Peyer's patch (tissue), 4 donors: Measurements from ENCODE around the gene PTPMT1. TPM values are rescaled to one million over a fixed set of nuclear protein-coding genes. Genes with fewer than 3 reads are reported as not detected.

Experiments
- DNase-seq, 3 donors: peaks; one replicate each; pipeline ENCODE4 v3.0.0-alpha.2; 2017 to 2019
- H3K27ac ChIP-seq, 4 donors: fragments of 200-600 bp; sonication (generic); one replicate each; pipeline ENCODE4 v1.5.1; 2016 to 2019
- H3K27me3 ChIP-seq, 2 donors: fragments of 200-600 bp; sonication (generic); one replicate each; pipeline ENCODE4 v1.5.1; 2019
- H3K36me3 ChIP-seq, 3 donors: fragments of 200-600 bp; sonication (generic); one replicate each; pipeline ENCODE4 v1.5.1; 2016 to 2019
- H3K4me1 ChIP-seq, 4 donors: fragments of 200-600 bp; sonication (generic); one replicate each; pipeline ENCODE4 v1.5.1; 2016 to 2019
- H3K4me3 ChIP-seq, 4 donors: fragments of 200-600 bp; sonication (generic); 1 replicate in 3 of 4; 2 replicates in 1 of 4; pipeline ENCODE4 v1.5.1; 2016 to 2019; ENCODE audit warnings: mild to moderate bottlenecking in 1 of 4
- H3K9me3 ChIP-seq, 4 donors: fragments of 200-600 bp; sonication (generic); one replicate each; pipeline ENCODE4 v1.5.1; 2016 to 2019; ENCODE audit warnings: mild to moderate bottlenecking in 1 of 4
- POLR2A ChIP-seq, 2 donors: fragments of 450-650 bp; IDR thresholded peaks; one replicate each; pipeline ENCODE4 v1.5.1; 2017; ENCODE audit warnings: antibody characterized with exemption in 2 of 2, mild to moderate bottlenecking in 2 of 2, moderate library complexity in 2 of 2
- small RNA-seq, 2 donors: library from RNA; depleted of rRNA; stranded (forward); fragments of <200 nt; gene quantifications; one replicate each; pipeline ENCODE3, GENCODE V24; 2016
- total RNA-seq, 4 donors: library from RNA; depleted of rRNA; stranded (reverse); fragments of >200 nt; gene quantifications; one replicate each; pipeline ENCODE4 v1.1.0, GENCODE V29; 2016
- TF ChIP-seq, protein P1 (sequence below), 6 experiments: fragments of 450-650 bp in 4 of 6; fragments of 200-600 bp in 2 of 6; sonication (generic) in 1 of 6; IDR thresholded peaks; one replicate each; pipeline ENCODE4 v1.5.1; 2017 to 2019; ENCODE audit warnings: antibody characterized with exemption in 6 of 6, mild to moderate bottlenecking in 3 of 6, moderate library complexity in 1 of 6

Gene PTPMT1
- total RNA-seq, 4 donors from 2014 or later: 43.1 to 80.9 (median 65.8) TPM

GRCh38 chr11:47620836-47621378, 55.5 kb downstream of the PTPMT1 start:
- Histone ChIP-seq H3K9me3 (no peaks in the 10 kb centered on the region), H3K27ac (no peak overlapping the region), H3K4me1 (no peaks in the 10 kb centered on the region), H3K36me3 (peaks cover 0 to 96% (median 0%) of the 10 kb centered on the region in 3 donors), H3K27me3 (no peaks in the 10 kb centered on the region), H3K4me3 (no peak overlapping the region)
- TF ChIP-seq, protein P1, sequence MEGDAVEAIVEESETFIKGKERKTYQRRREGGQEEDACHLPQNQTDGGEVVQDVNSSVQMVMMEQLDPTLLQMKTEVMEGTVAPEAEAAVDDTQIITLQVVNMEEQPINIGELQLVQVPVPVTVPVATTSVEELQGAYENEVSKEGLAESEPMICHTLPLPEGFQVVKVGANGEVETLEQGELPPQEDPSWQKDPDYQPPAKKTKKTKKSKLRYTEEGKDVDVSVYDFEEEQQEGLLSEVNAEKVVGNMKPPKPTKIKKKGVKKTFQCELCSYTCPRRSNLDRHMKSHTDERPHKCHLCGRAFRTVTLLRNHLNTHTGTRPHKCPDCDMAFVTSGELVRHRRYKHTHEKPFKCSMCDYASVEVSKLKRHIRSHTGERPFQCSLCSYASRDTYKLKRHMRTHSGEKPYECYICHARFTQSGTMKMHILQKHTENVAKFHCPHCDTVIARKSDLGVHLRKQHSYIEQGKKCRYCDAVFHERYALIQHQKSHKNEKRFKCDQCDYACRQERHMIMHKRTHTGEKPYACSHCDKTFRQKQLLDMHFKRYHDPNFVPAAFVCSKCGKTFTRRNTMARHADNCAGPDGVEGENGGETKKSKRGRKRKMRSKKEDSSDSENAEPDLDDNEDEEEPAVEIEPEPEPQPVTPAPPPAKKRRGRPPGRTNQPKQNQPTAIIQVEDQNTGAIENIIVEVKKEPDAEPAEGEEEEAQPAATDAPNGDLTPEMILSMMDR (IDR thresholded peaks at IDR 0.05): no peak
- TF ChIP-seq POLR2A (IDR thresholded peaks at IDR 0.05): no peak
- no peak for DNase-seq

Small RNA genes within 50 kb of the gene (small RNA-seq; reads per million reads assigned to genes)
- gene RN7SL652P: 0 reads per million in 2 donors
- 0 reads per million in 2 donors for gene RNU5E-10P

Other genes starting within 250 kb of the PTPMT1 start
- gene MYBPC3, start 212.9 kb upstream of the PTPMT1 start, total RNA-seq: not detected
- gene SPI1, start 187.1 kb upstream of the PTPMT1 start, total RNA-seq: 10 to 100 TPM in 1 of 4 donors, 1 to 10 TPM in 3; 2.6 to 27.2 (median 7.8) TPM
- 10 to 100 TPM; 19.8 to 56.6 (median 39.6) TPM for gene SLC39A13, start 157.0 kb upstream of the PTPMT1 start, total RNA-seq
- gene PSMC3, start 139.2 kb upstream of the PTPMT1 start, total RNA-seq: 100 to 1,000 TPM in 1 of 4 donors, 10 to 100 TPM in 3; 47.6 to 121 (median 70.9) TPM
- gene RAPSN, start 116.5 kb upstream of the PTPMT1 start, total RNA-seq: under 1 TPM in 2 of 4 donors, not detected in 2; 0.54 to 0.76 TPM
- 100 to 1,000 TPM in 3 of 4 donors, 10 to 100 TPM in 1; 90.7 to 134 (median 121) TPM for gene CELF1, start 12.5 kb upstream of the PTPMT1 start, total RNA-seq
- 10 to 100 TPM in 2 of 4 donors, 1 to 10 TPM in 2; 6.6 to 11.9 (median 9.7) TPM for gene KBTBD4, start 13.4 kb downstream of the PTPMT1 start, total RNA-seq
- gene NDUFS3, start 13.5 kb downstream of the PTPMT1 start, total RNA-seq: 100 to 1,000 TPM; 109 to 152 (median 126) TPM
- gene FAM180B, start 21.1 kb downstream of the PTPMT1 start, total RNA-seq: not detected
- gene C1QTNF4, start 28.8 kb downstream of the PTPMT1 start, total RNA-seq: 1 to 10 TPM in 2 of 4 donors, not detected in 2; 1.2 to 4.4 TPM
- 100 to 1,000 TPM in 1 of 4 donors, 10 to 100 TPM in 3; 36.3 to 118 (median 75.8) TPM for gene MTCH2, start 77.0 kb downstream of the PTPMT1 start, total RNA-seq
- 10 to 100 TPM in 1 of 4 donors, 1 to 10 TPM in 3; 1.7 to 17.4 (median 4.4) TPM for gene AGBL2, start 149.8 kb downstream of the PTPMT1 start, total RNA-seq
- gene FNBP4, start 201.7 kb downstream of the PTPMT1 start, total RNA-seq: 100 to 1,000 TPM; 130 to 691 (median 255) TPM